HG03039 (cell line): ENCODE data around the gene RNF151.
A peak's percentile ranks its signal among the peaks of the same experiment; 100 is the strongest.

Experiments
- ATAC-seq: cut with Tn5 transposase; IDR thresholded peaks from one replicate; pipeline ENCODE4 v1.9.1; 2021; ENCODE audit warnings: mild to moderate bottlenecking, moderate library complexity; ENCODE audit not compliant: unreplicated experiment

Gene RNF151

GRCh38 chr16:1991135-1991551 is 24.5 kb downstream of the RNF151 start:
- ATAC-seq = no peak

GRCh38 chr16:1991588-1991947 is 24.9 kb downstream of the RNF151 start:
- ATAC-seq = no peak

GRCh38 chr16:1991948-1992703 is 25.5 kb downstream of the RNF151 start:
- peak; percentile 42 for ATAC-seq

GRCh38 chr16:1992704-1993317 is 26.2 kb downstream of the RNF151 start:
- no peak for ATAC-seq

GRCh38 chr16:1993731-1994131 is 27.1 kb downstream of the RNF151 start:
- no peak for ATAC-seq

- no peak for ATAC-seq
Observed at GRCh38 chr16:1997494-1998359, 31.1 kb downstream of the RNF151 start.

GRCh38 chr16:1998360-1998835 is 31.7 kb downstream of the RNF151 start:
- no peak for ATAC-seq

GRCh38 chr16:1998852-1999801 is 32.5 kb downstream of the RNF151 start:
- ATAC-seq = no peak

- no peak for ATAC-seq
Observed at GRCh38 chr16:1999866-2000514, 33.3 kb downstream of the RNF151 start.

- no peak for ATAC-seq
Observed at GRCh38 chr16:2001035-2001434, 34.4 kb downstream of the RNF151 start.

GRCh38 chr16:2001456-2002355 is 35.0 kb downstream of the RNF151 start:
- no peak for ATAC-seq

- no peak for ATAC-seq
Observed at GRCh38 chr16:2002406-2003230, 36.0 kb downstream of the RNF151 start.

- no peak for ATAC-seq
Observed at GRCh38 chr16:2003231-2003826, 36.7 kb downstream of the RNF151 start.

GRCh38 chr16:2003827-2004641 is 37.4 kb downstream of the RNF151 start:
- no peak for ATAC-seq

GRCh38 chr16:2004795-2005517 is 38.3 kb downstream of the RNF151 start:
- no peak for ATAC-seq

- no peak for ATAC-seq
Observed at GRCh38 chr16:2005646-2006045, 39.0 kb downstream of the RNF151 start.
